Activated T-cell treated with anti-CD3 and anti-CD28 coated beads, Interleukin-2, amount 50 U/mL, for 24 hours (primary cell): ENCODE results near the gene CCRL2.
"Not testable (repeated sequence)": the region's sequence is repeated elsewhere in the genome, so short reads cannot be mapped to it uniquely, and the experiment has no call there.

Source experiments
- DNase-seq: peaks from one replicate; pipeline ENCODE4 v3.0.0-alpha.2; 2020
- H3K27ac Mint-ChIP-seq: 2 replicates; pipeline ENCODE4 v1.8.0; 2020; ENCODE audit warnings: mild to moderate bottlenecking, mixed read lengths
- H3K27me3 Mint-ChIP-seq: 2 replicates; pipeline ENCODE4 v1.8.0; 2020; ENCODE audit warnings: mixed read lengths
- H3K36me3 Mint-ChIP-seq: 2 replicates; pipeline ENCODE4 v1.8.0; 2020; ENCODE audit warnings: low read depth, mixed read lengths
- H3K4me1 Mint-ChIP-seq: 2 replicates; pipeline ENCODE4 v1.8.0; 2020; ENCODE audit warnings: low read depth, mixed read lengths
- H3K4me3 Mint-ChIP-seq: 2 replicates; pipeline ENCODE4 v1.8.0; 2020; ENCODE audit warnings: mild to moderate bottlenecking, moderate library complexity, mixed read lengths
- H3K9me3 Mint-ChIP-seq: 2 replicates; pipeline ENCODE4 v1.8.0; 2020; ENCODE audit warnings: mixed read lengths

Gene CCRL2

GRCh38 chr3:46393011-46393410 lies 14.0 kb upstream of the CCRL2 start:
- no peak overlapping the region for H3K4me3 Mint-ChIP-seq
- H3K27me3 Mint-ChIP-seq = no peaks in the 10 kb centered on the region
- H3K27ac Mint-ChIP-seq = no peak overlapping the region
- H3K9me3 Mint-ChIP-seq = no peaks in the 10 kb centered on the region
- H3K36me3 Mint-ChIP-seq = no peaks in the 10 kb centered on the region
- no peak for DNase-seq
- H3K4me1 Mint-ChIP-seq = peaks cover 8% of the 10 kb centered on the region

- no peaks in the 10 kb centered on the region for H3K27me3 Mint-ChIP-seq
- H3K36me3 Mint-ChIP-seq = no peaks in the 10 kb centered on the region
These were observed 13.3 kb upstream of the CCRL2 start for GRCh38 chr3:46393554-46394434.

DNA sequence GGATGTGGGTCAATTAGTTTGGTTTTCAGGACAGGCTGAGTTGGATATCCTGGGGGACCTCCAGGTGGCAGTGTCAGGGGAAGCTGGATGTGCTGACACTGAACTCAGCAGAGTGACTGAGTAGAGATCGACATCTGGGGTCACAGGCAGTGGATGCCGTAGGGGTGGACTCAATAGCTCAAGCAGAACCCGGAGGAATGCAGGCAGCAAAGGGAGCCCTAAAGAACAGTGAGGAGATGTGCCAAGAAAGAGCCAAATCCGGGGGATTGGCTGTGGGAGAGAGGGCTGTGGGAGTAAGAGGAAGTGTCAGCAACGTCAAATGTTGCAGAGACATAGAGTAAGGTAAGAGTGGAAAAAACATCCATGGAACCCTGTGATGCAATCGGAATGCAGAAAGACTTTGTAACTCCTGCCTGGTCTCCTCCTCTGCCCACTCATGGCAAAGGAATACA lies 11.8 kb upstream of the CCRL2 start:
- no peak overlapping the region for H3K27ac Mint-ChIP-seq
- DNase-seq = no peak
- H3K4me1 Mint-ChIP-seq = peaks cover 8% of the 10 kb centered on the region
- H3K9me3 Mint-ChIP-seq = no peaks in the 10 kb centered on the region
- H3K36me3 Mint-ChIP-seq = no peaks in the 10 kb centered on the region
- H3K4me3 Mint-ChIP-seq = no peak overlapping the region
- H3K27me3 Mint-ChIP-seq = no peaks in the 10 kb centered on the region

More at GRCh38 chr3:46393554-46394434, 13.3 kb upstream of the CCRL2 start:
- Mint-ChIP-seq H3K27ac (no peak overlapping the region), H3K9me3 (no peaks in the 10 kb centered on the region), H3K4me1 (peaks cover 8% of the 10 kb centered on the region), H3K4me3 (no peak overlapping the region)
- no peak for DNase-seq

GRCh38 chr3:46395766-46396530 lies 11.1 kb upstream of the CCRL2 start:
- Mint-ChIP-seq H3K27ac (no peak overlapping the region), H3K36me3 (no peaks in the 10 kb centered on the region), H3K27me3 (no peaks in the 10 kb centered on the region), H3K4me3 (no peak overlapping the region), H3K4me1 (peaks cover 8% of the 10 kb centered on the region), H3K9me3 (no peaks in the 10 kb centered on the region)
- DNase-seq = no peak

DNA sequence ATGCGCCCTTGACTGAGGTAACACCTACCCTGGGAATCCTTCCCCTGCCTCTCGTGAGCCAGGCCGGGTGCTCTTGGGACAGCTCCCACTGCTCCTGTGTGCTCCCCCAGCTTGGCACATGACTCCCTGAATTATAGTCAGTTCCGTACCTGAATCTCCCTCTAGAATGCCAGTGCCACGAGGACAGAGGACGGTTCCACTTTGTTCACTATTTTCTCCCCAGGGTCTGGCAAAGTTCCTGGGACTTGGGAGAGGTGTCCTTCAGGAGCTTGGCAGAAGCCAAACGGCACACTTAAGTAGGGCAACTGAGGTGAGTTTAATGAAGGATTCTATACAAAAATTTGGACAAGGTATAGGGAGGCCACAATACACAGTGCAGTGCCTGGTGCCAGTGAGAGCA lies 9.9 kb upstream of the CCRL2 start:
- no peaks in the 10 kb centered on the region for H3K27me3 Mint-ChIP-seq
- H3K4me3 Mint-ChIP-seq = no peak overlapping the region
- peaks cover 8% of the 10 kb centered on the region for H3K4me1 Mint-ChIP-seq

DNA sequence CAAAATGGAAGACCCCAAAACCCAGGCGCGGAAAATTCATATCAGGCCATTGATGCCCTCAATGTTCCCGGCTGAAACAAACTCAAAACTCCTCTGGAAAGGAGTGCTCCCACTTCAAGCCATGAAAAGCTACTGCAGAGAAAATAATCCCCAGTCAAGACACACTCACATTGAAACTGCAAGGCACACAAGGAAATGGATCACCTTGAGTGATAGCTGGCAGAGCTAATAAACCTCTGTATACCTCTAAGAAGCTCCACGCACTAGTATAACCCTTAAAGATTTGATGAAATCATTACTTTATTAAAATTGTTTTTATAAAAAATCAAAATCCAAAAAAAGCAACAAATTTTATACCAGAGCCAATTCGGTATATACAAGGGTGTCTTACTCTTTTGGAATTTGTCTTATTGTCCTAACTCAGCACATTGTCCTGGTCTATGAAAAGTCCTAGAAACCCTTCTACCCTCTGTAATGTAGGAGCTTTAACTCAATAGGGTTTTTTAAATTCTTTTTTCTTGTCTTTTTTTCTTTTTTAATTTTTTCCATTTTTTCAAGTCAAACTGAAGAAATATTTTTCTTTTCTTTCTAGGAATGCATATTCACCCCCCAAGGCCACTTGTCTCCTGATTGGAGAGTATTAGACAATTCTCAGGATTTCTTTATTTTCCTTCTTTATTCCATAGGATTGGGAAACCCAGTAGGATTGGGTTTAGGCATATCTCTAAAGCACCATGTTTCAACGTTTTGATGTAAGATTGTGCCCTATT lies 8.7 kb upstream of the CCRL2 start:
- peaks cover 8% of the 10 kb centered on the region for H3K4me1 Mint-ChIP-seq
- no peak overlapping the region for H3K27ac Mint-ChIP-seq
- no peak for DNase-seq
- H3K4me3 Mint-ChIP-seq = no peak overlapping the region
- H3K27me3 Mint-ChIP-seq = peaks cover 4% of the 10 kb centered on the region
- peaks cover 4% of the 10 kb centered on the region for H3K9me3 Mint-ChIP-seq
- H3K36me3 Mint-ChIP-seq = no peaks in the 10 kb centered on the region

More for the DNA sequence above, 9.9 kb upstream of the CCRL2 start:
- no peaks in the 10 kb centered on the region for H3K9me3 Mint-ChIP-seq
- DNase-seq = no peak
- H3K36me3 Mint-ChIP-seq = no peaks in the 10 kb centered on the region
- no peak overlapping the region for H3K27ac Mint-ChIP-seq

- Mint-ChIP-seq H3K9me3 (peaks cover 4% of the 10 kb centered on the region), H3K27me3 (peaks cover 4% of the 10 kb centered on the region), H3K27ac (no peak overlapping the region), H3K36me3 (no peaks in the 10 kb centered on the region), H3K4me1 (peaks cover 8% of the 10 kb centered on the region), H3K4me3 (no peak overlapping the region)
- DNase-seq = no peak
These were observed 8.0 kb upstream of the CCRL2 start for GRCh38 chr3:46399098-46399497.

DNA sequence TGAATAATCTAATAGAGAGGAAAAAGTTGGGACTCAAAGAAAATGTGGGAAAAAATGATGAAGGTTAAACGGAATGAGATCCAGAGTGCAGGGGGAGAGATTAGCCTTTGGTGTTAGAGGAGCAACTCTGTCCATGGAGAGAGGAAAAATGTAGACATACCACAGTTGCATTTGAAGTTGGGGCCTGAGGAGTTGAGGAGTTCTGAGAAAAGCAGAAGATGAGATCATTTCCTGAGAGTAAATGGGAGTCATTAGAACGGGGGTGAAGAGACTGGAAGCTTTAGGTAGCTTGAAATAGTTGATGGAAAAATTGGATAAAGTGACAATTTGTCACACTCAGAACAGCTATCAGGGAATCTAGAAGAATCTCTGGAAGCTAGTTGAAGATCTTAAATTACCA lies 7.5 kb upstream of the CCRL2 start:
- H3K9me3 Mint-ChIP-seq = peaks cover 4% of the 10 kb centered on the region
- no peak overlapping the region for H3K27ac Mint-ChIP-seq
- peaks cover 4% of the 10 kb centered on the region for H3K27me3 Mint-ChIP-seq
- no peak for DNase-seq
- H3K4me1 Mint-ChIP-seq = peaks cover 8% of the 10 kb centered on the region
- H3K36me3 Mint-ChIP-seq = no peaks in the 10 kb centered on the region
- no peak overlapping the region for H3K4me3 Mint-ChIP-seq

DNA sequence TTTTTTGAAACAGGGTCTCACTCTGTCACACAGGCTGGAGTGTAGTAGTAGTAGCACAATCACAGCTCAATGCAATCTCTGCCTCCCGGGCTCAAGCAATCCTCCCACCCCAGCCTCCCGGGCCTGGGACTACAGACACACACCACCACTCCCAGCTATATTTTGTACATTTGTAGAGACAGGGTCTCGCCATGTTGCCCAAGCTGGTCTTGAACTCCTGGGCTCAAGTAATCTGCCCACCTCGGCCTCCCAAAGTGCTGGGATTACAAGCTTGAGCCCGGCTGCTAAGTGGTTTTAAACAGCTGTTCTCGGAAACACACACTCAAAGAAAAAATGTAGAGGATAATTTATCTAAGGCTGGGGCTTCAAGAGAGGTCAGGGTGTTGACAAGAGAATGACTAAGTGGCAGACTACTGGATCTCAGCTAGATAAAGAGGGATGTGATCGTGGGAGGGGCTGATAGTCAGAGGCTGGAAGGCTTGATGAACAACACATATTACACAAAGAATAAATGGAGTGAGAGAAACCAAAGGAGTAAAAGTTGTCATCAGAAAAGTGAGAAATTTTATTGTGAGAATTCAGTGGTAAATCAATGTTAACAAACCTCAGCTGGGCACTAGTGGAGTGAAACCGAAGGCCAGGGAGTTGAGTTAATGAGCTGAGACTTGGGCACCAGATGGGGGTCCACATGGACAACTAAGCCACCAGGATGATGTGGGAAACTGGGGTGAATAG lies 6.9 kb upstream of the CCRL2 start:
- Mint-ChIP-seq H3K9me3 (peaks cover 4% of the 10 kb centered on the region), H3K4me1 (peaks cover 8% of the 10 kb centered on the region), H3K36me3 (no peaks in the 10 kb centered on the region), H3K27ac (no peak overlapping the region), H3K4me3 (no peak overlapping the region), H3K27me3 (peaks cover 4% of the 10 kb centered on the region)
- DNase-seq = no peak

GRCh38 chr3:46400846-46401245 lies 6.2 kb upstream of the CCRL2 start:
- no peak for DNase-seq
- Mint-ChIP-seq H3K4me1 (peaks cover 7% of the 10 kb centered on the region), H3K36me3 (no peaks in the 10 kb centered on the region), H3K27me3 (peaks cover 4% of the 10 kb centered on the region), H3K9me3 (peaks cover 4% of the 10 kb centered on the region), H3K27ac (no peak overlapping the region), H3K4me3 (no peak overlapping the region)

- Mint-ChIP-seq H3K36me3 (no peaks in the 10 kb centered on the region), H3K27ac (no peak overlapping the region), H3K9me3 (peaks cover 4% of the 10 kb centered on the region), H3K4me3 (no peak overlapping the region), H3K4me1 (peaks cover 5% of the 10 kb centered on the region), H3K27me3 (peaks cover 4% of the 10 kb centered on the region)
- DNase-seq = no peak
These were observed 5.5 kb upstream of the CCRL2 start for GRCh38 chr3:46401579-46401978.

GRCh38 chr3:46402902-46403301 lies 4.2 kb upstream of the CCRL2 start:
- not testable (repeated sequence) for DNase-seq, H3K36me3 Mint-ChIP-seq, H3K27me3 Mint-ChIP-seq, H3K4me3 Mint-ChIP-seq, H3K9me3 Mint-ChIP-seq, H3K27ac Mint-ChIP-seq
- peaks cover 16% of the 10 kb centered on the region for H3K4me1 Mint-ChIP-seq

DNA sequence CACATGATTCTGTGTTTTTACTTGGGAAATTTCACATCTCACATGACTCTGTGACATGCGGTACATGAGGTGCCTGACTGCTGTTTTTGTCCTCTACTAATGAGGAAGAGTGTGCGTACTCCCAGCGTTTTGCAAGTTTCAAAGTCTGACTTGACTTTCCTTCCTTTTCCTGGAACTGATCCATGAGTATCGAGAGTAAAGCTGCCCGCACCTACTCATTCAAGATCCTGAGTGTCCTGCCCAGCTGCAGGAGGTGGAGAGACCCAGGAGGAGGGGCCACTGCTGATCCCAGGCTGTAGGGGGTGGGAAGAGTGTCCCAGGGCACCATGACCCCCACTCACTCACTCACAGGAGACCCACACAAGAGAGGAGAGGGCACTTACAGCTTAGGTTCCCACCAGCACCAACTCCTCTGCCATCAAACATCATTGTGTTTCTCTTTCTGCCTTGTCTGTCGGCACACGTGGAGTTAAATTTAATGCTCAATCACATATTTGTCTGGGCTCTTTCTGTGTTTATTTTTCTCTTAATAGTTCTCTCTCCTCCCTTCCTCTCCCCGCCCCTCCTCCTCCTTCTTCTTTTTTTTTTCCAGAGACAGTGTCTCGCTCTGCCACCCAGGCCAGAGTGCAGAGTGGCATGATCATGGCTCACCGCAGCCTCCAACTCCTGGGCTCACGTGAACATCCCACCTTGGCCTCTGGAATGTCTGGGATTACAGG lies 1.6 kb upstream of the CCRL2 start:
- no peak overlapping the region for H3K4me3 Mint-ChIP-seq
- no peaks in the 10 kb centered on the region for H3K36me3 Mint-ChIP-seq
- no peak overlapping the region for H3K27ac Mint-ChIP-seq
- no peak for DNase-seq
- peaks cover 4% of the 10 kb centered on the region for H3K9me3 Mint-ChIP-seq
- peaks cover 34% of the 10 kb centered on the region for H3K4me1 Mint-ChIP-seq
- peaks cover 4% of the 10 kb centered on the region for H3K27me3 Mint-ChIP-seq
